HG02973 (cell line): ENCODE measurements around the gene TMEM150C.
"Not testable (repeated sequence)": the region's sequence is repeated elsewhere in the genome, so short reads cannot be mapped to it uniquely, and the experiment has no call there.

ENCODE experiments used
- ATAC-seq: cut with Tn5 transposase; IDR thresholded peaks from one replicate; pipeline ENCODE4 v1.9.1; 2021; ENCODE audit warnings: moderate library complexity; ENCODE audit not compliant: unreplicated experiment

TMEM150C gene

DNA sequence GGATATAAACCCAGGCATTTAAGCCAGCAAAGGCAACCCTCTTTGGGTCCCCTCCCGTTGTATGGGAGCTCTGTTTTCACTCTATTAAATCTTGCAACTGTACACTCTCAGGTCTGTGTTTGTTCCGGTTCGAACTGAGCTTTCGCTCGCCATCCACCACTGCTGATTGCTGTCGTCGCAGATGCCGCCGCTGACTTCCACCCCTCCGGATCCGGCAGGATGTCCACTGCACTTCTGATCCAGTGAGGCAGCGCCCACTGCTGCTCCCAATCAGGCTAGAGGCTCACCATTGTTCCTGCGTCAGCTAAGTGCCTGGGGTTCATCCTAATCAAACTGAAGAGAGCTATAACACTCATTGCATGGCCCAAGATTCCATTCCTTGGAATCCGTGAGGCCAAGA is 82.2 kb downstream of the TMEM150C start:
- ATAC-seq = no peak

- not testable (repeated sequence) for ATAC-seq
These were observed 84.3 kb downstream of the TMEM150C start for GRCh38 chr4:82477469-82477868.

GRCh38 chr4:82475931-82476330 is 85.9 kb downstream of the TMEM150C start:
- not testable (repeated sequence) for ATAC-seq

DNA sequence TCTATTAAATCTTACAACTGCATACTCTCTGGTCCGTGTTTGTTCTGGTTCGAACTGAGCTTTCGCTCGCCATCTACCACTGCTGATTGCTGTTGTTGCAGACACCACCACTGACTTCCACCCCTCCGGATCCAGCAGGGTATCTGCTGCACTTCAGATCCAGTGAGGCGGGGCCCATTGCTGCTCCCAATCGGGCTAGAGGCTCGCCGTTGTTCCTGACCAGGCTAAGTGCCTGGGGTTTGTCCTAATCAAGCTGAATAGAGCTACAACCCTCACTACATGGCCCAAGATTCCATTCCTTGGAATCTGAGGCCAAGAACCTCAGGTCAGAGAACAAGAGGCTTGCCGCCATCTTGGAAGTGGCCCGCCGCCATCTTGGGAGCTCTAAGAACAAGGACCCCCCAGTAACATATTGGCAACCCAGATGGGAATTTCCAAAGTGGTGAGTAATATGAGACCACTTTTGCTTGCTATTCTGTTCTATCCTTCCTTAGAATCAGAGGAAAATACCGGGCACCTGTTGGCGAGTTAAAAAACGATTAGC is 88.1 kb downstream of the TMEM150C start:
- ATAC-seq = no peak

GRCh38 chr4:82473080-82473479 is 88.7 kb downstream of the TMEM150C start:
- ATAC-seq = not testable (repeated sequence)

DNA sequence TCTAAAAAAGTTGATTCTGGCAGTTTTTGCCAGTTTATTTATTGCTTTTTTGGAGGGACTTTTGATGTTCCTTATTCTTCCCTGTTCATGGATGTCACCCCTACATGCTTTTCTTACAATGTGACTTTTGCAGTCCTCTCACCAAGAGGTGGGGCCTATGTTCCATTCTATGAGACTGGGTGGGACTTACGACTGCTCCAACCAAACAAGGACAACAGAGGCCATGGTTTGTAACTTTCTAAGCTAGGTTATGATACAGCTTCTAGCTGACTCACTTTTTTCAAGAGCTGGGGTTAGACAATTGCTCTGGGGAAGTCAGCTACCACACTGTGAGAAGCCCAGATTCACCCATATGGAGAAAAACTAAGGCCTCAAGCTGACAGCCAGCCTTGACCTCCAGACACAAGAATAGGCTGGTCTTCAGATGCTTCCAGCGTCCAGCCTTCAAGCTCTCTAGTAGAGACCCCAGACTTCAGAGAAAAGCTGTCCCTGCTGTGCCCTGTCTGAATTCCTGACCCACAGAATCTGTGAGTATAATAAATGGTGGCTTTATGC is 91.9 kb downstream of the TMEM150C start:
- no peak for ATAC-seq

DNA sequence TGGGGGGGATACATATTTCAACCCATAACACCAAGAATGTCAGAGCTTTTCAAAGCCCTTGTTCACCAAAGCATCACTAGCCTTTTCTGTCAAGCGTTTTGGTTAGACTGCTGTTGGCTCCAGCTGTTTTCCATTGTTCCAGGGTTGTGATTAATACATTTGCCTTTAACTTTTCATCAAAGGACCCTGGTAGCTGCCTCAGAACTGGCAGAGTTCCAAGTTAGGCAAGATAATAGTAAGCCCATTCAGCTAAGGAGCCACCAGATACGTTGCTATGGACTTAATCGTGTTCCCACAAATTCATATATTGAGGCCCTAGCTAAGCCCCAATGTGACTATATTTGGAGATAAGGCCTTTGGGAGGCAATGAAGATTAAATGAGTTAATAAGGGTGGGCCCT is 94.3 kb downstream of the TMEM150C start:
- no peak for ATAC-seq

DNA sequence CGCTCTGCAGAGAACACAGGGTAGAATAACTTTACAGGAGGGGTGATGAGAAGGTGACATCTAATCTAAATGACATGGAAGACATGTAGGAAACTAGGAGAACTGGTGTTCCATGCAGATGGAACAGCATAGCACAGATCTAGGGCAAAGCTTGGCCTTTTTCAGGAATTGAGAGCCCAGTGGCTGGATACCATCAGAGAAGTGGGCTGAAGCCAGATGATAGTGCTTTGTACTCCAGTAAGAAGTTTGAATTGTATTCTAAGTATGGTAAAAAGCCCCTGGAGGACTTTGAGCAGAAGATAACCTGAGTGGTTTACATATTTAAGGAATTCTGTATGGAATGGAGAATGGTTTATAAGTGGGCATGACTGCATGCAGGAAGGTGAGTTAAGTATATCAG is 98.6 kb downstream of the TMEM150C start:
- no peak for ATAC-seq

DNA sequence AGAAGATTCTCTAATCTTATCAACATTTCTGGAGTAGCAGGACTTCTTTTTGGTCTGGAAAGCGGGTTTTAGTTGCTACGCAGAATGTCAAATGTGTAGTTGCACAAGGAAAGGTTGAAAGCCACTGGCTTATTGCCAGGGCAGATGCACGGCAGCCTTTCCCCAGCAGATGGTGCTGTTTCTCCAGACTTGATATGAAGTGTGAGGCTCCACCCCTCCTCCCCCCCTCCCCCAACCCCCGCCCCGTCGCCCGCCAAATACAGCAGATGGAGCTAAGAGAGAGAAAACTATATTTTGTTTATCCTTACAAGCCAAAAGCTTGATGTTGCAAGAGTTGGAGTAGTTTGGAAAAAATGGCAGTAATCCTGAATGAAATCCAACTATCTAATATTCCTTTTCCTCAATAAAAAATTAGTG is 99.4 kb downstream of the TMEM150C start:
- peak; percentile 79 for ATAC-seq

DNA sequence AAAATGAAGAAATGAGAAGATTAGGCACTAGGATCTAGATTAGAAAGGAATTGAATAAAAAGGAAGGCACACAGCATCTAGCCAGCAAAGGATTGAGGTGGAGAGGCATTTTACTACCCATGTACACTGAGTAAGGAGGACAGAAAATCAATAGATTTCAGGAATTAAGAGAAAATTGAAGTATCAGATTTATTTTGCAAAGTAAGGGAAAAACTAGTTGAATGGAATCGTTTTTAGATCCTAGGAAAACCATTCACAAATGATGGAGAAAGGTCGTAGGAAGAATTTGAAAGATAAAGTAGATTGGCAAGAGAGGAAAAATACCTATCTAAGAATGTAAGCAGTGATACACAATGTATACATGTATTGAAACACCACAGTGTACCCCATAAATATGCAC is 100.1 kb downstream of the TMEM150C start:
- no peak for ATAC-seq

GRCh38 chr4:82458729-82459128 is 103.1 kb downstream of the TMEM150C start:
- ATAC-seq = no peak

- no peak for ATAC-seq
These were observed 104.5 kb downstream of the TMEM150C start for GRCh38 chr4:82457266-82457665.

DNA sequence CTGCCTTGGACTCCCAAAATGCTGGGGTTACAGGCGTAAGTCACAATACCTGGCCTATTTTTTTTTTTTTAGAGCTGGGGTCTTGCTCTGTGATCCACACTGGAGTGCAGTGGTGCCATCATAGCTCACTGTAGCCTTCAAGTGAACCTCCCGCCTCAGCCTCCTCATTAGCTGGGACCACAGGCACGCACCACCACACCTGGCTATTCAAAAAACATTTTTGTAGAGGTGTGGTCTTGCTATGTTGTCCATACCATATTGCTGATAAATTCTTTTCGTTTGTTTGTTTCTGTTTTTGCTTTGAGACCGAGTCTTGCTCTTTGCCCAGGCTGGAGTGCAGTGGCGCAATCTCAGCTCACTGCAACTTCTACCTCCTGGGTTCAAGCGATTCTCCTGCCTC is 109.8 kb downstream of the TMEM150C start:
- no peak for ATAC-seq

DNA sequence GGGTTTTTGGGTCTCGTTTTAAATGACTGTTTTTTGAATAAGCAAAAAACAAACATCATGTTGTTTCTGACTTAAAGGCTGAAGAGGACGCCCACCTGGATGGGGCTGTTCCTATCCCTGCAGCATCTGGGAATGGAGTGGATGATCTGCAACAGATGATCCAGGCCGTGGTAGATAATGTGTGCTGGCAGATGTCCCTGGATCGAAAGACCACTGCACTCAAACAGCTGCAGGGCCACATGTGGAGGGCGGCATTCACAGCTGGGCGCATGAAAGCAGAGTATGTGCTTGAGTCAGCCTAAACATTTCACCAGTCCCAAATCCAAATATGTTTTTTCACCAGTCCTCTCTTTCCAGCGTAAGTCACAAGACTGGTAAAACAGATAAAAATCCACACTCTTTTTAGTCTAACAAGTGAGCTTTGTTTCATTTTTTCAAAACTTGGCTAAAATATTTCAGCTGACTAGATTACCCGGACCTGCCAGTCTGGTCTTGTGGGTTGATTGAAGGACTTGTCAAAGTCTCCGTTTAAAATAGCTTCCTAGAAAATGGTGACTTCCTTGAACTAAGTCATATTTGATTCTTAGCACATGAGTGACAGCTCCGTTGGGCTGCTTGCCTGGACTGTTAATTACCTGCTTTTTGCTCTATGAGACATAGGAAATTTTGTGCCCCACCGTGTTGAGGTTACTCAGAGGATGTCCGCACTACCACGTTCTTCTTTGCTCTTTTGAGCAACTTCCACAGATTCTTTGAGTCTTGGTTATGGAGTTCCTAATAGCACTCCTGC is 110.6 kb downstream of the TMEM150C start:
- ATAC-seq = no peak

DNA sequence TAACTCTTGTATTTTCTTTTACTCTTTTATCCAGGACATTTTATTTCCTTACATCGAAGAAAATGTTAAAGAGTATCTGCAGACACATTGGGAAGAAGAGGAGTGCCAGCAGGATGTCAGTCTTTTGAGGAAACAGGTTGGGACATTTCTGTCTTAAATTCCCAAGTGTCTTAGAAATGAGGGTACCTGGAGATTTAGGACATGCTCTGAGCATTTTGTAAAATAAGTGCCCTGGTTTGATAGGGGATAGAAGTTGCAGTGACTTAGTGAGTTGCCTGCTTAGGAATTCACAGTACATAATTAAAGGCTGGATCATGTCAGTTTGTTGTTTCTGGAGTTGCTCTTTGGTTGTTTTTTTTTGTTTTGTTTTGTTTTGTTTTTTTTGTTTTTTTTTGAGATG is 113.9 kb downstream of the TMEM150C start:
- no peak for ATAC-seq

DNA sequence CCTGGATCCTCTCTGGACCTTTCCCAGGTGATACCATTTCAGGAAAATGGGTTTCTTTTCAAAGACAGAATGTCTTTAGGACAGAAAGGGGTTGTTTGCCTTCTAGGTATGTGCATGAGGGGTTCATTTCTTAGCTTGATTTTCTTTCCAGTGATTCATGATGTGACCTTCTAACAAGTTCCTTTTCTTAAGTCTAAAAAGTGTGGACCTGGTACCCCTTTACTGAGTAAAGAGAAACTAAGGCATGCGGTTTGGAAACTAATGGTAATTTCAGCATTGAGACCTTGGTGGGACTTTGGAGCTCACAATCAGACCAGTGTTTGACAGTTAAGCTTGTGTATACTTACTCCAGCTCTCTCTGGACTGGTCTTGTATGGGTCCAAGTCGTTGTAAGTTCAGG is 122.7 kb downstream of the TMEM150C start:
- ATAC-seq = no peak

- ATAC-seq = no peak
These were observed 124.3 kb downstream of the TMEM150C start for GRCh38 chr4:82437285-82438005.

- no peak for ATAC-seq
These were observed 125.0 kb downstream of the TMEM150C start for GRCh38 chr4:82436780-82437179.

DNA sequence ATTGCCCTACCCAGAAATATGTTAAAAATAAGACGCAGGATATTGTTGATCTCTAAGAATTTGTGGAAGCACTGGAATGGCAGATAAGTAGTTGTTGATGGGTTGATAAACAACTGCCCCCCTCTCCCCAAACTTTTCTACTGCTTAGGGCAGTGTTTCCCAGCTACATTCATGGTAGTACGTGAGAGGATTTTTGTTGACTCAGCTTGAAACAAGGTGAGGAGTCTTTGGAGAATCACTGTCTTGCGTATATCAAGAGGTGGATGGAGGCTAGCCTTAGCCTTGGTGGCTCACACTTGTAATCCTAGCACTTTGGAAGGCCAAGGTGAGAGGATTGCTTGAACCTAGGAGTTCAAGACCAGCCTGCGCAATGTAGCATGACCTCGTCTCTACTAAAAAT is 125.7 kb downstream of the TMEM150C start:
- ATAC-seq = no peak

DNA sequence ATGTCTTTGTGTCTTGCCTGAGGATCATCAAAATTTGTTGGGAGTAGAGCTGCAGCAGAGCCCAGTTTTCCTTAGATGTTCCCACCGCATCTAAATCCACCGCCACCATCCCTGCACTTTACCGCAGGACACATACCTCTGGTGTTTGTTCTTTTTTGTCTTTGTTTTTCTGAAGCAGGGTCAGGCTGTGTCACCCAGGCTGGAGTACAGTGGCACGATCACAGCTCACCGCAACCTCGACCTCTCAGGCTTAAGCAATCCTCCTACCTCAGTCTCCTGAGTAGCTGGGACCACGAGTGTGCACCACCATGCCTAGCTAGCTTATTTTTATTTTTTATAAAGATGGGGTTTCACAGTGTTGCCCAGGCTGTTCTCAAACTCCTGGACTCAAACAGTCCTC is 126.8 kb downstream of the TMEM150C start:
- no peak for ATAC-seq

- no peak for ATAC-seq
These were observed 128.0 kb downstream of the TMEM150C start for GRCh38 chr4:82433791-82434190.
